DOHH2 (cell line): ENCODE results near the gene HDAC6.
"Not testable (repeated sequence)": the region's sequence is repeated elsewhere in the genome, so short reads cannot be mapped to it uniquely, and the experiment has no call there.

ENCODE experiments used
- H3F3A ChIP-seq: fragments of 200-600 bp; sonication (generic), shearing (Covaris generic); 2 replicates; pipeline ENCODE4 v1.6.0; 2016; ENCODE audit warnings: antibody characterized with exemption, mild to moderate bottlenecking; ENCODE audit not compliant: control insufficient read depth, insufficient read depth
- H3K27ac ChIP-seq: fragments of 200-600 bp; sonication (generic); 2 replicates; pipeline ENCODE4 v1.5.1; 2014; ENCODE audit warnings: low read depth, mild to moderate bottlenecking, low read length, moderate library complexity
- H3K27me3 ChIP-seq: fragments of 200-600 bp; sonication (generic); 2 replicates; pipeline ENCODE4 v1.6.1; 2014; ENCODE audit warnings: mild to moderate bottlenecking, low read length, mixed read lengths; ENCODE audit not compliant: control insufficient read depth
- H3K36me3 ChIP-seq: fragments of 200-600 bp; sonication (generic); 2 replicates; pipeline ENCODE4 v1.6.1; 2014; ENCODE audit warnings: mild to moderate bottlenecking, low read length, moderate library complexity, mixed read lengths; ENCODE audit not compliant: control insufficient read depth
- H3K4me1 ChIP-seq: fragments of 200-600 bp; sonication (generic); 2 replicates; pipeline ENCODE4 v1.6.1; 2014; ENCODE audit warnings: mild to moderate bottlenecking, low read length, mixed read lengths; ENCODE audit not compliant: control insufficient read depth
- H3K4me2 ChIP-seq: fragments of 200-600 bp; sonication (generic); 2 replicates; pipeline ENCODE4 v1.6.0; 2014; ENCODE audit warnings: mild to moderate bottlenecking, low read length, moderate library complexity
- H3K4me3 ChIP-seq: fragments of 200-600 bp; sonication (generic); 2 replicates; pipeline ENCODE4 v1.5.1; 2014; ENCODE audit warnings: mild to moderate bottlenecking, low read length, mixed read lengths
- H3K79me2 ChIP-seq: fragments of 200-600 bp; sonication (generic); 2 replicates; pipeline ENCODE4 v1.6.1; 2014; ENCODE audit warnings: mild to moderate bottlenecking, low read length, mixed read lengths; ENCODE audit not compliant: control insufficient read depth
- H3K9me2 ChIP-seq: fragments of 200-600 bp; sonication (generic); replicated peaks from 2 replicates; pipeline ENCODE4 v1.6.1; 2014; ENCODE audit warnings: mild to moderate bottlenecking, low read length, mixed read lengths; ENCODE audit not compliant: control insufficient read depth
- H3K9me3 ChIP-seq: fragments of 200-600 bp; sonication (generic); 2 replicates; pipeline ENCODE4 v1.6.1; 2014; ENCODE audit warnings: antibody characterized with exemption, low read length, mixed read lengths; ENCODE audit not compliant: control insufficient read depth, insufficient read depth
- H4K20me1 ChIP-seq: fragments of 200-600 bp; sonication (generic); 2 replicates; pipeline ENCODE4 v1.6.0; 2014; ENCODE audit warnings: low read depth, mild to moderate bottlenecking, antibody characterized with exemption, low read length, moderate library complexity; ENCODE audit not compliant: control insufficient read depth, insufficient read depth
- EZH2phosphoT487 ChIP-seq: fragments of 200-600 bp; sonication (generic); IDR thresholded peaks from 2 replicates; pipeline ENCODE4 v1.6.1; 2017; ENCODE audit warnings: borderline replicate concordance, mild to moderate bottlenecking, antibody characterized with exemption, low read length, moderate library complexity, mixed read lengths
- TF ChIP-seq, protein P1 (sequence below): fragments of 200-600 bp; sonication (generic); IDR thresholded peaks from one replicate; pipeline ENCODE4 v1.5.1; 2014; ENCODE audit warnings: antibody characterized with exemption, mild to moderate bottlenecking, low read depth, low read length; ENCODE audit not compliant: poor library complexity, severe bottlenecking

HDAC6 gene

DNA sequence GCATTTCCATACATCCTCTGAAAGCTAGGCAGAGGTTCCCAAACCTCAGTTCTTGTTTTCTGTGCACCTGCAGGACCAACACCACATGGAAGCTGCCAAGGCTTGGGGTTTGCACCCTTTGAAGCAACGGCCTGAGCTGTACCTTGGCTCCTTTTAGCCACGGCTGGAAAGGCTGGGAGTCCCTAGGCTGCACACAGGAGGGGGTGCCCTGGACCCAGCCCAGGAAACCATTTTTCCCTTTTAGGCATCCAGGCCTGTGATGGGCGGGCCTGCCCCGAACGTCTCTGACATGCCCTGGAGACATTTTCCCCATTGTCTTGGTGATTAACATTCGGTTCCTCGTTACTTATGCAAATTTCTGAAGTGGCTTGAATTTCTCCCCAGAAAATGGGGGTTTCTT, 51.0 kb downstream of the HDAC6 start:
- H4K20me1 ChIP-seq = no peaks in the 10 kb centered on the region
- no peak overlapping the region for H3K27ac ChIP-seq
- H3K4me3 ChIP-seq = no peak overlapping the region
- no peaks in the 10 kb centered on the region for H3K36me3 ChIP-seq
- H3K9me3 ChIP-seq = no peaks in the 10 kb centered on the region
- H3K27me3 ChIP-seq = no peaks in the 10 kb centered on the region
- no peaks in the 10 kb centered on the region for H3K79me2 ChIP-seq
- H3K4me1 ChIP-seq = no peaks in the 10 kb centered on the region
- H3F3A ChIP-seq = no peaks in the 10 kb centered on the region
- no peak for TF ChIP-seq EZH2phosphoT487
- TF ChIP-seq, protein P1, sequence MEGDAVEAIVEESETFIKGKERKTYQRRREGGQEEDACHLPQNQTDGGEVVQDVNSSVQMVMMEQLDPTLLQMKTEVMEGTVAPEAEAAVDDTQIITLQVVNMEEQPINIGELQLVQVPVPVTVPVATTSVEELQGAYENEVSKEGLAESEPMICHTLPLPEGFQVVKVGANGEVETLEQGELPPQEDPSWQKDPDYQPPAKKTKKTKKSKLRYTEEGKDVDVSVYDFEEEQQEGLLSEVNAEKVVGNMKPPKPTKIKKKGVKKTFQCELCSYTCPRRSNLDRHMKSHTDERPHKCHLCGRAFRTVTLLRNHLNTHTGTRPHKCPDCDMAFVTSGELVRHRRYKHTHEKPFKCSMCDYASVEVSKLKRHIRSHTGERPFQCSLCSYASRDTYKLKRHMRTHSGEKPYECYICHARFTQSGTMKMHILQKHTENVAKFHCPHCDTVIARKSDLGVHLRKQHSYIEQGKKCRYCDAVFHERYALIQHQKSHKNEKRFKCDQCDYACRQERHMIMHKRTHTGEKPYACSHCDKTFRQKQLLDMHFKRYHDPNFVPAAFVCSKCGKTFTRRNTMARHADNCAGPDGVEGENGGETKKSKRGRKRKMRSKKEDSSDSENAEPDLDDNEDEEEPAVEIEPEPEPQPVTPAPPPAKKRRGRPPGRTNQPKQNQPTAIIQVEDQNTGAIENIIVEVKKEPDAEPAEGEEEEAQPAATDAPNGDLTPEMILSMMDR = no peak
- H3K4me2 ChIP-seq = no peak overlapping the region
- no peaks in the 10 kb centered on the region for H3K9me2 ChIP-seq

DNA sequence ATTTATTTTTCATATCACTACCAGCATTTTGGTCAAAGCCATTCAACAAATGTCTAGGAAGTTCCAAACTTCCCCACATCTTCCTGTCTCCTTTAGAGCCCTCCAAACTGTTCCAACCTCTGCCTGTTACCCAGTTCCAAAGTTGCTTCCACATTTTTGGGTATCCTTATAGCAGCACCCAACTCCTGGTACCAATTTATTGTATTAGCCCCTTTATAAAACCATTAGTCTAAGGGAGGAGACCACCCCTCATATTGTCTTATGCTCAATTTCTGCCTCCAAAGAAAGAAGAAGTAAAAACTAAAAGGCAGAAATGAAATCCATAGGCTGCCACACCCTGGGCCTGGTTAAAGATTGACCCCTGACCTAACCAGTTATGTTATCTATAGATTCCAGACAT, 51.6 kb downstream of the HDAC6 start:
- H3K9me2 ChIP-seq, H3K36me3 ChIP-seq, H3K27me3 ChIP-seq, H3F3A ChIP-seq, H3K79me2 ChIP-seq, H3K4me2 ChIP-seq, H3K4me3 ChIP-seq, H4K20me1 ChIP-seq, H3K27ac ChIP-seq, H3K9me3 ChIP-seq, H3K4me1 ChIP-seq: not testable (repeated sequence)

DNA sequence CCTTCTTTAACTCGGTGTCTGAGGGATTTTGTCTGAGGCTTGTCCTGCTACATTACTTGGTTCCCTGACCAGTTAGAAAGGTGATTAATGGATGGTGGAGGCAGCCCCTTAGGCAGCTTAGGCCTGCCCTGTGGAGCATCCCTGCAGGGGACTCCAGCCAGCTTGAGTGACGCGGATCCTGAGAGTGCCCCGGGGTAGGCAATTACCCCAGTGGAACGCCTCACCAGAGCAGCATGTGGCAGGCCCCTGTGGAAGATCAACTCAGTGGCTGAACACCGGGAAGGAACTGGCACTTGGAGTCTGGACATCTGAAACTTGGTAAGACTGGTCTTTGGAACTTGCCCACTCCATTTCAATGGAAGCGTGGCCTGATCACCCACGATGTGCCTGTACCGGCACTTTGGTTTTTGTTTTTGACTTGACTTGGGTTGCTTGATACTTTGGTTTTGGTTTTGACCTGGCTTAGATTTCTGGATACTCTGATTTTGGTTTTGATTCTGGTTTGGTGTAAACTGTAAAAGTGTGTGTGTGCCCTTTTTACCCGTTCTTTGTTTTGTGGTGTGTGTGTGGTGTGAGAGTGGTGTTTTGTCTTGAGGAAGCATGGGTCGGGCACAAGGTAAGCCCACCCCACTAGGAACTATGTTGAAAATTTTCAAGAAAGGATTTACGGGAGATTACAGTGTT, 52.4 kb downstream of the HDAC6 start:
- not testable (repeated sequence) for H3K79me2 ChIP-seq, H3F3A ChIP-seq, H3K36me3 ChIP-seq, H3K4me3 ChIP-seq, H3K4me2 ChIP-seq, H3K27me3 ChIP-seq, H3K4me1 ChIP-seq, H3K27ac ChIP-seq, H3K9me2 ChIP-seq, H4K20me1 ChIP-seq, H3K9me3 ChIP-seq

DNA sequence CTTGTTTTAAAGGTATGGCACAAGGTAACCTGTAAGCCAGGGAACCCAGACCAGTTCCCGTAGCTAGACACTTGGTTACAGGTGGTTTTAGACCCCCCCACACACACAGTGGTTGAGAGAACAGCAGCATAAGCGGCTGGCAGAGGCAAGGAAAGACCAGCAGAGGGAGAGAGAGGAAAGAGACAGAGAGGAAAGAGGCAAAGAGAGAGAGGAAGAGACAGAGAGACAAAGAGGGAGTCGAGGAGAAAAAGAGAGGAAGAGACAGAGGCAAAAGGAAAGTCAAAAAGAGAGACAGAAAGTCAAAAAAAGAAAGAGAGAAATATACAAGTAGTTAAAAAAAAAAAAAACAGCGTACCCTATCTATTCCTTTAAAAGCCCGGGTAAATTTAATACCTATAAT, 53.0 kb downstream of the HDAC6 start:
- TF ChIP-seq, protein P1 = no peak
- TF ChIP-seq EZH2phosphoT487 = no peak
- H3K36me3 ChIP-seq = no peaks in the 10 kb centered on the region
- H3K27me3 ChIP-seq = no peaks in the 10 kb centered on the region
- H3K4me2 ChIP-seq = no peak overlapping the region
- no peak overlapping the region for H3K27ac ChIP-seq
- no peak overlapping the region for H3K4me3 ChIP-seq
- no peaks in the 10 kb centered on the region for H3F3A ChIP-seq
- no peaks in the 10 kb centered on the region for H4K20me1 ChIP-seq
- H3K79me2 ChIP-seq = no peaks in the 10 kb centered on the region
- no peaks in the 10 kb centered on the region for H3K9me3 ChIP-seq
- no peaks in the 10 kb centered on the region for H3K9me2 ChIP-seq
- H3K4me1 ChIP-seq = no peaks in the 10 kb centered on the region
